ENCODE results near the gene PIP5K1B. TPM values are rescaled to one million over a fixed set of nuclear protein-coding genes. Genes with fewer than 3 reads are reported as not detected.

The PIP5K1B gene
- total and polyA plus RNA-seq, 2 experiments from 2014 or later = 1.3 to 2.8 TPM

DNA sequence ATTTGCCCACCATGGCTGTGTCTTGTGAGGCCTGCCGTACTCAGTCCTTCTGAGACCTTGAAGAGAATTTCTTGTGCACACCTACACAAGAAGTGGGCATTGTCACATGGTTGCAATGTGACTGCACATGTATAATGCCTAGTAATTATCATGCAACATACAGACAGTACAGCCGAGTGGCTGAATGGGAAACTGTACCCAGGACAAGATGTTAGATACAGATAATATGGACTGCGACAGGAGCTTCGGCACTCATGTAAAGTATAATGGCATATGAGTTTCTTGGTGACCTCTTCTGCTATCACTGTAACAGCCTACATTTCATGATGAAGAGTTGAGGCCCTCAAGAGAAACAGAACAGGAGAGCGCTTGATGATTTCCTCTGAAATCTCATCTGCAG, 313.7 kb downstream of the PIP5K1B start (continued):
- TF ChIP-seq NANOG (IDR thresholded peaks at IDR 0.05; ENCODE audit: borderline replicate concordance) (no peak), CREB1 (CRISPR knock-in tag; IDR thresholded peaks at IDR 0.05; ENCODE audit: low read depth) (no peak), EZH2phosphoT487 (IDR thresholded peaks at IDR 0.05; ENCODE audit: unreplicated experiment) (no peak), STAT1 (IDR thresholded peaks at IDR 0.05; ENCODE audit: unreplicated experiment) (no peak)
- TF ChIP-seq, protein P1, sequence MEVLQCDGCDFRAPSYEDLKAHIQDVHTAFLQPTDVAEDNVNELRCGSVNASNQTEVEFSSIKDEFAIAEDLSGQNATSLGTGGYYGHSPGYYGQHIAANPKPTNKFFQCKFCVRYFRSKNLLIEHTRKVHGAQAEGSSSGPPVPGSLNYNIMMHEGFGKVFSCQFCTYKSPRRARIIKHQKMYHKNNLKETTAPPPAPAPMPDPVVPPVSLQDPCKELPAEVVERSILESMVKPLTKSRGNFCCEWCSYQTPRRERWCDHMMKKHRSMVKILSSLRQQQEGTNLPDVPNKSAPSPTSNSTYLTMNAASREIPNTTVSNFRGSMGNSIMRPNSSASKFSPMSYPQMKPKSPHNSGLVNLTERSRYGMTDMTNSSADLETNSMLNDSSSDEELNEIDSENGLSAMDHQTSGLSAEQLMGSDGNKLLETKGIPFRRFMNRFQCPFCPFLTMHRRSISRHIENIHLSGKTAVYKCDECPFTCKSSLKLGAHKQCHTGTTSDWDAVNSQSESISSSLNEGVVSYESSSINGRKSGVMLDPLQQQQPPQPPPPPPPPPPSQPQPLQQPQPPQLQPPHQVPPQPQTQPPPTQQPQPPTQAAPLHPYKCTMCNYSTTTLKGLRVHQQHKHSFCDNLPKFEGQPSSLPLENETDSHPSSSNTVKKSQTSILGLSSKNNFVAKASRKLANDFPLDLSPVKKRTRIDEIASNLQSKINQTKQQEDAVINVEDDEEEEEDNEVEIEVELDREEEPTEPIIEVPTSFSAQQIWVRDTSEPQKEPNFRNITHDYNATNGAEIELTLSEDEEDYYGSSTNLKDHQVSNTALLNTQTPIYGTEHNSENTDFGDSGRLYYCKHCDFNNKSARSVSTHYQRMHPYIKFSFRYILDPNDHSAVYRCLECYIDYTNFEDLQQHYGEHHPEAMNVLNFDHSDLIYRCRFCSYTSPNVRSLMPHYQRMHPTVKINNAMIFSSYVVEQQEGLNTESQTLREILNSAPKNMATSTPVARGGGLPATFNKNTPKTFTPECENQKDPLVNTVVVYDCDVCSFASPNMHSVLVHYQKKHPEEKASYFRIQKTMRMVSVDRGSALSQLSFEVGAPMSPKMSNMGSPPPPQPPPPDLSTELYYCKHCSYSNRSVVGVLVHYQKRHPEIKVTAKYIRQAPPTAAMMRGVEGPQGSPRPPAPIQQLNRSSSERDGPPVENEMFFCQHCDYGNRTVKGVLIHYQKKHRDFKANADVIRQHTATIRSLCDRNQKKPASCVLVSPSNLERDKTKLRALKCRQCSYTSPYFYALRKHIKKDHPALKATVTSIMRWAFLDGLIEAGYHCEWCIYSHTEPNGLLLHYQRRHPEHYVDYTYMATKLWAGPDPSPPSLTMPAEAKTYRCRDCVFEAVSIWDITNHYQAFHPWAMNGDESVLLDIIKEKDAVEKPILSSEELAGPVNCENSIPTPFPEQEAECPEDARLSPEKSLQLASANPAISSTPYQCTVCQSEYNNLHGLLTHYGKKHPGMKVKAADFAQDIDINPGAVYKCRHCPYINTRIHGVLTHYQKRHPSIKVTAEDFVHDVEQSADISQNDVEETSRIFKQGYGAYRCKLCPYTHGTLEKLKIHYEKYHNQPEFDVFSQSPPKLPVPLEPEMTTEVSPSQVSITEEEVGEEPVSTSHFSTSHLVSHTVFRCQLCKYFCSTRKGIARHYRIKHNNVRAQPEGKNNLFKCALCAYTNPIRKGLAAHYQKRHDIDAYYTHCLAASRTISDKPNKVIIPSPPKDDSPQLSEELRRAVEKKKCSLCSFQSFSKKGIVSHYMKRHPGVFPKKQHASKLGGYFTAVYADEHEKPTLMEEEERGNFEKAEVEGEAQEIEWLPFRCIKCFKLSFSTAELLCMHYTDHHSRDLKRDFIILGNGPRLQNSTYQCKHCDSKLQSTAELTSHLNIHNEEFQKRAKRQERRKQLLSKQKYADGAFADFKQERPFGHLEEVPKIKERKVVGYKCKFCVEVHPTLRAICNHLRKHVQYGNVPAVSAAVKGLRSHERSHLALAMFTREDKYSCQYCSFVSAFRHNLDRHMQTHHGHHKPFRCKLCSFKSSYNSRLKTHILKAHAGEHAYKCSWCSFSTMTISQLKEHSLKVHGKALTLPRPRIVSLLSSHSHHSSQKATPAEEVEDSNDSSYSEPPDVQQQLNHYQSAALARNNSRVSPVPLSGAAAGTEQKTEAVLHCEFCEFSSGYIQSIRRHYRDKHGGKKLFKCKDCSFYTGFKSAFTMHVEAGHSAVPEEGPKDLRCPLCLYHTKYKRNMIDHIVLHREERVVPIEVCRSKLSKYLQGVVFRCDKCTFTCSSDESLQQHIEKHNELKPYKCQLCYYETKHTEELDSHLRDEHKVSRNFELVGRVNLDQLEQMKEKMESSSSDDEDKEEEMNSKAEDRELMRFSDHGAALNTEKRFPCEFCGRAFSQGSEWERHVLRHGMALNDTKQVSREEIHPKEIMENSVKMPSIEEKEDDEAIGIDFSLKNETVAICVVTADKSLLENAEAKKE (CRISPR knock-in tag; IDR thresholded peaks at IDR 0.05) = no peak

DNA sequence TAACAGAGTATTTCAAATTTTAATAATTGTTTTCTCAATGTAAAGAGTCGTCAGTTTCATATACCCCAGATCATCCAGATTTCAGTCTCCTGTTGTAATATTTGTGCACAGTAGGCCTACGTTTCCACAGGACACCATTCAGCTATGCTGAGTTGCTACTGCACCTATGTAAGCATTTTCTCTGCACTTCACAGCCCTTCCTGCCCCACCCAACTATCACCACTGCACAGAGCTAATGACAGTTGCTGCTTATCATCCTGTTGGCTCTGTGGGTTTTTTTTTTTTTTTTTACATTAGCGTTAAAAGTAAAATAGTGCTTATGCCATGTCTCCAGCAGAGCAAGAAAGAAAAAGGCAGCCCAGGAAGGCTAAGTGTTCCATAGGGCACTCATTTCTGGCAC, 314.8 kb downstream of the PIP5K1B start:
- Mint-ChIP-seq H3K4me1 (peaks cover 35% of the 10 kb centered on the region), H3K4me3 (no peak overlapping the region), H3K9me3 (no peaks in the 10 kb centered on the region; the same call in 2 of the 3 replicates), H3K27me3 (ENCODE audit: insufficient read depth, low read depth, poor library complexity) (peaks cover 4% of the 10 kb centered on the region), H3K27ac (no peak overlapping the region), H3K36me3 (ENCODE audit: low read depth) (no peaks in the 10 kb centered on the region)
- no peak overlapping the region for H3K4me3 ChIP-seq
- peaks cover 20% of the 10 kb centered on the region for H3K4me1 ChIP-seq (ENCODE audit: insufficient read depth)
- H3K27ac ChIP-seq (ENCODE audit: low read depth) = no peak overlapping the region
- no peaks in the 10 kb centered on the region for H3K36me3 ChIP-seq (ENCODE audit: insufficient read depth)
- H3F3A ChIP-seq (replicated peaks; ENCODE audit: low read depth) = peaks cover 4% of the 10 kb centered on the region; the same call in 1 of the 2 replicates
- no peaks in the 10 kb centered on the region for H4K20me1 ChIP-seq (replicated peaks; ENCODE audit: insufficient read depth)
- H3K9me2 ChIP-seq (ENCODE audit: insufficient read depth) = no peaks in the 10 kb centered on the region; the same call in 1 of the 2 replicates
- no peaks in the 10 kb centered on the region for H3K79me2 ChIP-seq (replicated peaks; ENCODE audit: insufficient read depth)
- ATAC-seq = no peak
- H3K4me2 ChIP-seq = no peak overlapping the region
- TF ChIP-seq EZH2phosphoT487 (IDR thresholded peaks at IDR 0.05; ENCODE audit: unreplicated experiment) = no peak
- TF ChIP-seq, protein P1 (CRISPR knock-in tag; IDR thresholded peaks at IDR 0.05) = no peak
- TF ChIP-seq ZNF331 (CRISPR knock-in tag; IDR thresholded peaks at IDR 0.05; ENCODE audit: low read depth) = no peak
- TF ChIP-seq, protein P2, sequence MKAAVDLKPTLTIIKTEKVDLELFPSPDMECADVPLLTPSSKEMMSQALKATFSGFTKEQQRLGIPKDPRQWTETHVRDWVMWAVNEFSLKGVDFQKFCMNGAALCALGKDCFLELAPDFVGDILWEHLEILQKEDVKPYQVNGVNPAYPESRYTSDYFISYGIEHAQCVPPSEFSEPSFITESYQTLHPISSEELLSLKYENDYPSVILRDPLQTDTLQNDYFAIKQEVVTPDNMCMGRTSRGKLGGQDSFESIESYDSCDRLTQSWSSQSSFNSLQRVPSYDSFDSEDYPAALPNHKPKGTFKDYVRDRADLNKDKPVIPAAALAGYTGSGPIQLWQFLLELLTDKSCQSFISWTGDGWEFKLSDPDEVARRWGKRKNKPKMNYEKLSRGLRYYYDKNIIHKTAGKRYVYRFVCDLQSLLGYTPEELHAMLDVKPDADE (IDR thresholded peaks at IDR 0.05) = no peak
- TF ChIP-seq CREB1 (CRISPR knock-in tag; IDR thresholded peaks at IDR 0.05; ENCODE audit: low read depth) = no peak
- TF ChIP-seq POLR2AphosphoS5 (IDR thresholded peaks at IDR 0.05; ENCODE audit: low read depth) = no peak
- no peaks in the 10 kb centered on the region for H3K27me3 ChIP-seq (ENCODE audit: insufficient read depth)
- H2AFZ ChIP-seq = peak overlapping the region; percentile 38; the same call in 1 of the 2 replicates
- no peak for DNase-seq (ENCODE audit: low spot score)

Data from GM23338 (cell line).